ENCODE results near the gene OXSR1. TPM values are rescaled to one million over a fixed set of nuclear protein-coding genes. Genes with fewer than 3 reads are reported as not detected.

Gene OXSR1
- total and polyA plus RNA-seq, 2 of the 13 experiments (the other 11 are each of a cell fraction or from before 2014, with no cell fraction given): 27.4 to 32.6 TPM

GRCh38 chr3:38119821-38120692, 45.3 kb upstream of the OXSR1 start:
- peaks cover 33% of the 10 kb centered on the region for H4K20me1 ChIP-seq (ENCODE audit: insufficient read depth, low read length)
- no peak overlapping the region for H3K27ac ChIP-seq (ENCODE audit: extremely low read length, insufficient read depth, low read length)
- no peak overlapping the region for H3K4me3 ChIP-seq (replicated peaks in 1 of 3; ENCODE audit: insufficient read depth in 1 of 3, low read depth in 2 of 3, low read length in 3 of 3)
- peaks cover 18 to 50% of the 10 kb centered on the region in 2 experiments for H3K36me3 ChIP-seq (replicated peaks in 1 of 2; ENCODE audit: control insufficient read depth in 1 of 2, insufficient read depth in 2 of 2, low read length in 2 of 2)
- in situ Hi-C loops (cut with HindIII; ENCODE audit: extremely low pct_ligation_motif_present, low pct_unique_long_range_greater_than_20kb): loop anchor here (10.0 kb wide), 1 partner anchor 155 kb away; no protein-coding TSS in a partner anchor
- no peak for DNase-seq (ENCODE audit: low spot score)
- H3K4me1 ChIP-seq (ENCODE audit: insufficient read depth, low read length): peaks cover 35% of the 10 kb centered on the region
- H3K4me2 ChIP-seq (ENCODE audit: low read depth, low read length): no peak overlapping the region
- H3K9ac ChIP-seq (ENCODE audit: insufficient read depth, low read depth, low read length): no peak overlapping the region
- CTCF ChIA-PET (ENCODE audit: low intra/inter-chr PET ratio, low total read pairs): no interaction called here
- 95% methylated on average over 6 of the region's 7 CpGs for WGBS (ENCODE audit: low lambda C conversion rate)
- no peak for ATAC-seq
- H3K27me3 ChIP-seq (ENCODE audit: control insufficient read depth in 1 of 2, insufficient read depth in 2 of 2, low read length in 2 of 2): no peaks in the 10 kb centered on the region
- H2AFZ ChIP-seq (ENCODE audit: low read length): no peak overlapping the region
- no peaks in the 10 kb centered on the region for H3K79me2 ChIP-seq (ENCODE audit: insufficient read depth, low read length)
- BruUV-seq (replicated peaks): no TSS peak
- POLR2A ChIA-PET: interaction anchor here (1.1 to 8.0 kb wide), 6 partner anchors 11 to 130 kb away, joined by 3 to 87 read pairs (median 5); partner anchors contain the start of genes ACAA1, MYD88 and OXSR1
- intact Hi-C loops (cut with micrococcal nuclease; ENCODE audit: unreplicated experiment): no loop called here
- no peak for FAIRE-seq
- H3K9me3 ChIP-seq (ENCODE audit: low read length): no peaks in the 10 kb centered on the region
- TF ChIP-seq ZNF629 (CRISPR knock-in tag; conservative IDR thresholded peaks at IDR 0.05): no peak
- no peak for TF ChIP-seq ZNF777 (CRISPR knock-in tag; IDR thresholded peaks at IDR 0.05)
- no peak for TF ChIP-seq ZNF251 (CRISPR knock-in tag; IDR thresholded peaks at IDR 0.05)
- no peak for TF ChIP-seq HOXD1 (CRISPR knock-in tag; IDR thresholded peaks at IDR 0.05)
- TF ChIP-seq AGO2 (optimal IDR thresholded peaks at IDR 0.05; ENCODE audit: low read depth, low read length): peak; percentile 40
- TF ChIP-seq POLR2AphosphoS5 (IDR thresholded peaks at IDR 0.05; ENCODE audit: low read depth, low read length): 0 out of 2 replicates have a peak, but pooled peaks have one; percentile 22
- TF ChIP-seq RBM39 (IDR thresholded peaks at IDR 0.05; ENCODE audit: low read depth, low read length, poor library complexity, severe bottlenecking): no peak
- TF ChIP-seq ZFP91 (CRISPR knock-in tag; IDR thresholded peaks at IDR 0.05; ENCODE audit: borderline replicate concordance): peak; percentile 15; the same call in 1 of the 2 replicates
- TF ChIP-seq ZNF34 (CRISPR knock-in tag; IDR thresholded peaks at IDR 0.05; ENCODE audit: borderline replicate concordance): no peak
- TF ChIP-seq ZNF607 (CRISPR knock-in tag; IDR thresholded peaks at IDR 0.05; ENCODE audit: borderline replicate concordance): no peak
- no peak for TF ChIP-seq SUZ12 (IDR thresholded peaks at IDR 0.05; ENCODE audit: low read depth, low read length)
- TF ChIP-seq, protein P1, sequence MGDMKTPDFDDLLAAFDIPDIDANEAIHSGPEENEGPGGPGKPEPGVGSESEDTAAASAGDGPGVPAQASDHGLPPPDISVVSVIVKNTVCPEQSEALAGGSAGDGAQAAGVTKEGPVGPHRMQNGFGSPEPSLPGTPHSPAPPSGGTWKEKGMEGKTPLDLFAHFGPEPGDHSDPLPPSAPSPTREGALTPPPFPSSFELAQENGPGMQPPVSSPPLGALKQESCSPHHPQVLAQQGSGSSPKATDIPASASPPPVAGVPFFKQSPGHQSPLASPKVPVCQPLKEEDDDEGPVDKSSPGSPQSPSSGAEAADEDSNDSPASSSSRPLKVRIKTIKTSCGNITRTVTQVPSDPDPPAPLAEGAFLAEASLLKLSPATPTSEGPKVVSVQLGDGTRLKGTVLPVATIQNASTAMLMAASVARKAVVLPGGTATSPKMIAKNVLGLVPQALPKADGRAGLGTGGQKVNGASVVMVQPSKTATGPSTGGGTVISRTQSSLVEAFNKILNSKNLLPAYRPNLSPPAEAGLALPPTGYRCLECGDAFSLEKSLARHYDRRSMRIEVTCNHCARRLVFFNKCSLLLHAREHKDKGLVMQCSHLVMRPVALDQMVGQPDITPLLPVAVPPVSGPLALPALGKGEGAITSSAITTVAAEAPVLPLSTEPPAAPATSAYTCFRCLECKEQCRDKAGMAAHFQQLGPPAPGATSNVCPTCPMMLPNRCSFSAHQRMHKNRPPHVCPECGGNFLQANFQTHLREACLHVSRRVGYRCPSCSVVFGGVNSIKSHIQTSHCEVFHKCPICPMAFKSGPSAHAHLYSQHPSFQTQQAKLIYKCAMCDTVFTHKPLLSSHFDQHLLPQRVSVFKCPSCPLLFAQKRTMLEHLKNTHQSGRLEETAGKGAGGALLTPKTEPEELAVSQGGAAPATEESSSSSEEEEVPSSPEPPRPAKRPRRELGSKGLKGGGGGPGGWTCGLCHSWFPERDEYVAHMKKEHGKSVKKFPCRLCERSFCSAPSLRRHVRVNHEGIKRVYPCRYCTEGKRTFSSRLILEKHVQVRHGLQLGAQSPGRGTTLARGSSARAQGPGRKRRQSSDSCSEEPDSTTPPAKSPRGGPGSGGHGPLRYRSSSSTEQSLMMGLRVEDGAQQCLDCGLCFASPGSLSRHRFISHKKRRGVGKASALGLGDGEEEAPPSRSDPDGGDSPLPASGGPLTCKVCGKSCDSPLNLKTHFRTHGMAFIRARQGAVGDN (CRISPR knock-in tag; IDR thresholded peaks at IDR 0.05): peak; percentile 41; the same call in 1 of the 2 replicates
- no peak for TF ChIP-seq ZNF260 (CRISPR knock-in tag; IDR thresholded peaks at IDR 0.05; ENCODE audit: borderline replicate concordance, low read depth)
- TF ChIP-seq, protein P2, sequence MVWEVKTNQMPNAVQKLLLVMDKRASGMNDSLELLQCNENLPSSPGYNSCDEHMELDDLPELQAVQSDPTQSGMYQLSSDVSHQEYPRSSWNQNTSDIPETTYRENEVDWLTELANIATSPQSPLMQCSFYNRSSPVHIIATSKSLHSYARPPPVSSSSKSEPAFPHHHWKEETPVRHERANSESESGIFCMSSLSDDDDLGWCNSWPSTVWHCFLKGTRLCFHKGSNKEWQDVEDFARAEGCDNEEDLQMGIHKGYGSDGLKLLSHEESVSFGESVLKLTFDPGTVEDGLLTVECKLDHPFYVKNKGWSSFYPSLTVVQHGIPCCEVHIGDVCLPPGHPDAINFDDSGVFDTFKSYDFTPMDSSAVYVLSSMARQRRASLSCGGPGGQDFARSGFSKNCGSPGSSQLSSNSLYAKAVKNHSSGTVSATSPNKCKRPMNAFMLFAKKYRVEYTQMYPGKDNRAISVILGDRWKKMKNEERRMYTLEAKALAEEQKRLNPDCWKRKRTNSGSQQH (CRISPR knock-in tag; IDR thresholded peaks at IDR 0.05; ENCODE audit: low read depth): no peak
- no peak for TF ChIP-seq NCOA5 (CRISPR knock-in tag; IDR thresholded peaks at IDR 0.05)
- peak; percentile 65; the same call in 1 of the 2 replicates for TF ChIP-seq NRL (CRISPR knock-in tag; IDR thresholded peaks at IDR 0.05; ENCODE audit: borderline replicate concordance)
